H1 (cell line): ENCODE results near the gene UFC1. TPM values are rescaled to one million over a fixed set of nuclear protein-coding genes. Genes with fewer than 3 reads are reported as not detected.

Experiments
- BACH1 ChIP-seq: IDR thresholded peaks from 2 replicates; pipeline ENCODE4 v1.6.1; 2012; ENCODE audit warnings: low read length, improper control_type of control experiment
- BCL11A ChIP-seq, 2 experiments: IDR thresholded peaks; one replicate each; pipeline ENCODE4 v1.6.1; 2011; ENCODE audit warnings: low read depth in 2 of 2, low read length in 2 of 2, mild to moderate bottlenecking in 2 of 2
- CHD1 ChIP-seq: IDR thresholded peaks from 2 replicates; pipeline ENCODE4 v1.6.1; 2012; ENCODE audit warnings: low read depth, low read length, improper control_type of control experiment
- EGR1 ChIP-seq: IDR thresholded peaks from 2 replicates; pipeline ENCODE4 v1.6.1; 2011; ENCODE audit warnings: low read depth, low read length, borderline replicate concordance
- GTF2F1 ChIP-seq: IDR thresholded peaks from 2 replicates; pipeline ENCODE4 v1.6.1; 2012; ENCODE audit warnings: low read depth, low read length, improper control_type of control experiment, borderline replicate concordance
- HDAC6 ChIP-seq: IDR thresholded peaks from one replicate; pipeline ENCODE4 v1.7.1; 2012; ENCODE audit warnings: low read depth, mild to moderate bottlenecking, inconsistent platforms, low read length, moderate library complexity
- NANOG ChIP-seq: IDR thresholded peaks from 2 replicates; pipeline ENCODE4 v1.6.1; 2011; ENCODE audit warnings: low read length, low read depth, mild to moderate bottlenecking, inconsistent platforms; ENCODE audit not compliant: insufficient read depth, poor library complexity, severe bottlenecking
- PHF8 ChIP-seq: fragments of 200-600 bp; sonication (generic); conservative IDR thresholded peaks from 2 replicates; pipeline ENCODE4 v1.7.1; 2012; ENCODE audit warnings: low read depth, mild to moderate bottlenecking, inconsistent platforms, low read length, moderate library complexity
- POLR2A ChIP-seq, 2 experiments: IDR thresholded peaks; 1 replicate in 1 of 2; 2 replicates in 1 of 2; pipeline ENCODE4 v1.6.1; 2011; ENCODE audit warnings: low read depth in 2 of 2, low read length in 2 of 2, mild to moderate bottlenecking in 2 of 2; ENCODE audit errors: control extremely low read depth in 1 of 2
- RAD21 ChIP-seq, 2 experiments: IDR thresholded peaks in 1 of 2; conservative IDR thresholded peaks in 1 of 2; 2 replicates each; pipeline ENCODE4 v1.6.1; 2011; ENCODE audit warnings: low read depth in 2 of 2, low read length in 2 of 2, improper control_type of control experiment in 1 of 2, inconsistent platforms in 1 of 2, mild to moderate bottlenecking in 1 of 2, moderate library complexity in 1 of 2
- RBBP5 ChIP-seq: IDR thresholded peaks from 2 replicates; pipeline ENCODE4 v1.7.1; 2012; ENCODE audit warnings: low read depth, mild to moderate bottlenecking, inconsistent platforms, low read length, moderate library complexity, borderline replicate concordance
- SP1 ChIP-seq: IDR thresholded peaks from 2 replicates; pipeline ENCODE4 v1.6.1; 2011; ENCODE audit warnings: low read depth, low read length
- SP2 ChIP-seq: IDR thresholded peaks from 2 replicates; pipeline ENCODE4 v1.6.1; 2012; ENCODE audit warnings: mild to moderate bottlenecking, low read length, inconsistent platforms
- SRF ChIP-seq: IDR thresholded peaks from 2 replicates; pipeline ENCODE4 v1.6.1; 2011; ENCODE audit warnings: mild to moderate bottlenecking, low read depth, low read length, moderate library complexity
- TAF7 ChIP-seq: optimal IDR thresholded peaks from 2 replicates; pipeline ENCODE3; 2011; ENCODE audit warnings: low read depth, mild to moderate bottlenecking, inconsistent platforms, low read length, moderate library complexity, borderline replicate concordance
- polyA plus RNA-seq, 7 experiments: library from polyadenylated mRNA; depleted of rRNA in 3 of 7; stranded (reverse) in 5 of 7; unstranded in 2 of 7; fragments of >200 nt in 5 of 7; fragments of 200-250 nt in 2 of 7; gene quantifications; 1 replicate in 5 of 7; 2 replicates in 1 of 7; 4 replicates in 1 of 7; pipeline versions ENCODE4 v1.2.1 to v1.2.3, GENCODE V29; 2011 to 2013; ENCODE audit warnings: missing spikeins in 2 of 7, mixed read lengths in 2 of 7
- total RNA-seq: library from RNA; stranded (reverse); fragmentation: NEBNext Ultra II Directional; extraction: Animal tissue kit (Norgen Biotek cat#: 25700); gene quantifications from 2 replicates; pipeline ENCODE4 v1.2.1, GENCODE V29; 2021
- TF ChIP-seq, protein P1 (sequence below): IDR thresholded peaks from 2 replicates; pipeline ENCODE4 v1.6.1; 2011; ENCODE audit warnings: low read depth, mild to moderate bottlenecking, low read length; ENCODE audit not compliant: insufficient read depth

Gene UFC1
- total and polyA plus RNA-seq, 2 of the 8 experiments (the other 6 are each of a cell fraction or from before 2014, with no cell fraction given): 67.8 to 102 TPM

DNA sequence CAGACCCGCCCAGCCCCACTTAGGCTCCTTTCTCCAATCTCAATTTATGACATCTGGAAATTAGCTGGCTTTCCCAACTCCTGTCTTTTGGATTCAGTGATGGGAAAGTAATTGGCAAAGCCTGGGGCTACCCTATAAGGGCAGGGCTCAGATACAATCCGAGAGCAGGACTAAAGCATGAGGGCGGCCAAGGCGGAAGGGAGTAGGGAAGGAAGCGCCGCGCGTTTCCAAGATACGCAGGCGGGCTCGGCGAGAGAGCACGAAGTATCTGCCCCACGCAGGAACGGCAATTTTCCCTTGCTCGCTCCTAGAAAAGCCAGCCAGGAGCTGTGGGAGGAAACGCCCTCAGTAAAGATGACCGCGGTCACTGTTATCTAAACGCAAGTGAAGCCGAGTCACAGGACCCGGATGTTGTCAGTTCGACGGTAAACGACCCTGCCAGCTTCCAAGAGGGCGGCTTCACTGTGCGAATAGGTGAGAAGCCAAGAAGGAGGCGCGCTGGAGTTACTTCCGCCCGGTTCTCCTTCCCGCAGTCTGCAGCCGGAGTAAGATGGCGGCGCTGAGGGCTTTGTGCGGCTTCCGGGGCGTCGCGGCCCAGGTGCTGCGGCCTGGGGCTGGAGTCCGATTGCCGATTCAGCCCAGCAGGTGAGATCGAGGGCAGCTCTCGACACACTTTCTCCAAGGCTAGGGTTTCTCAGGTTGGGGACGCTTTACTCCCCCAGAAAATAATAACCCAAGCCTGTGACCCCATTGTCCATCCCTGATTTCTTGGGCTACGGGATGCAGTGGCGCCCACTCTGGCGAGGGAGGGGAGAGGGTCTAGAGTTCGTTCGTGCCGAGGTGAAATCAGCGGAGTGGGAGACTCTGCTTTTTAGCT is 48.3 kb downstream of the UFC1 start, which contains the start of gene NDUFS2 (continued):
- TF ChIP-seq CHD1: peak; percentile 27; the same call in 1 of the 2 replicates
- TF ChIP-seq EGR1: no peak
- TF ChIP-seq SP2: no peak
- no peak for TF ChIP-seq NANOG
- TF ChIP-seq, protein P1, sequence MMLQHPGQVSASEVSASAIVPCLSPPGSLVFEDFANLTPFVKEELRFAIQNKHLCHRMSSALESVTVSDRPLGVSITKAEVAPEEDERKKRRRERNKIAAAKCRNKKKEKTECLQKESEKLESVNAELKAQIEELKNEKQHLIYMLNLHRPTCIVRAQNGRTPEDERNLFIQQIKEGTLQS: no peak
- TF ChIP-seq SRF: no peak
- peak in 1 of 2 experiments; percentile 23; a peak in 1 of 4 replicates for TF ChIP-seq RAD21 (IDR thresholded peaks at IDR 0.05 in 1 of 2, conservative IDR thresholded peaks at IDR 0.05 in 1 of 2; ENCODE audit: low read depth in 2 of 2, low read length in 2 of 2)
- TF ChIP-seq PHF8: peak; percentile 97
- no peak for TF ChIP-seq HDAC6
- TF ChIP-seq GTF2F1: no peak
- peak; percentile 97 to 99 for TF ChIP-seq POLR2A (IDR thresholded peaks at IDR 0.05; ENCODE audit: control extremely low read depth in 1 of 2, low read depth in 2 of 2, low read length in 2 of 2)
- TF ChIP-seq SP1: 0 out of 2 replicates have a peak, but pooled peaks have one; percentile 7
- TF ChIP-seq RBBP5: no peak
- TF ChIP-seq TAF7: peak; percentile 94
- TF ChIP-seq BCL11A (IDR thresholded peaks at IDR 0.05; ENCODE audit: low read depth in 2 of 2, low read length in 2 of 2): no peak
- TF ChIP-seq BACH1: peak; percentile 35
